ENCODE data around the gene CRIP3. TPM values are rescaled to one million over a fixed set of nuclear protein-coding genes. Genes with fewer than 3 reads are reported as not detected.

Gene CRIP3
- total and polyA plus RNA-seq, 10 of the 15 experiments (the other 5 are each of a cell fraction or from before 2014, with no cell fraction given), result 1.5 to 9.2 (median 2.2) TPM

GRCh38 chr6:43310624-43311023, 2.0 kb upstream of the CRIP3 start:
- ChIA-PET CTCF (no interaction called here), POLR2A (no interaction called here), RAD21 (ENCODE audit: unreplicated experiment) (no interaction called here), SMC1A (ENCODE audit: uncharacterized antibody, unreplicated experiment) (interaction anchor here (4.1 kb wide), 1 partner anchor 12 kb away, joined by 21 read pairs; no protein-coding TSS in a partner anchor)
- TF ChIP-seq BACH1 (IDR thresholded peaks at IDR 0.05; ENCODE audit: borderline replicate concordance) (0 out of 2 replicates have a peak, but pooled peaks have one; percentile 48), JUNB (IDR thresholded peaks at IDR 0.05) (peak; percentile 24; the same call in 1 of the 2 replicates), FOXM1 (IDR thresholded peaks at IDR 0.05; ENCODE audit: low read depth, low read length) (no peak), ATF3 (IDR thresholded peaks at IDR 0.05; ENCODE audit: borderline replicate concordance, extremely low read depth, low read depth, low read length) (no peak), LARP7 (IDR thresholded peaks at IDR 0.05) (no peak), SMAD5 (IDR thresholded peaks at IDR 0.05; ENCODE audit: low read depth) (no peak), NFYA (IDR thresholded peaks at IDR 0.05; ENCODE audit: borderline replicate concordance, low read depth, low read length) (no peak), GATAD2B (conservative IDR thresholded peaks at IDR 0.05; ENCODE audit: low read depth) (no peak), ASH2L (IDR thresholded peaks at IDR 0.05; ENCODE audit: borderline replicate concordance, low read depth) (no peak), SPI1 (IDR thresholded peaks at IDR 0.05; ENCODE audit: borderline replicate concordance, insufficient read depth, low read depth, low read length) (peak; percentile 72), POLR2AphosphoS2 (IDR thresholded peaks at IDR 0.05; ENCODE audit: low read depth, low read length) (no peak)
- TF ChIP-seq, protein P1, sequence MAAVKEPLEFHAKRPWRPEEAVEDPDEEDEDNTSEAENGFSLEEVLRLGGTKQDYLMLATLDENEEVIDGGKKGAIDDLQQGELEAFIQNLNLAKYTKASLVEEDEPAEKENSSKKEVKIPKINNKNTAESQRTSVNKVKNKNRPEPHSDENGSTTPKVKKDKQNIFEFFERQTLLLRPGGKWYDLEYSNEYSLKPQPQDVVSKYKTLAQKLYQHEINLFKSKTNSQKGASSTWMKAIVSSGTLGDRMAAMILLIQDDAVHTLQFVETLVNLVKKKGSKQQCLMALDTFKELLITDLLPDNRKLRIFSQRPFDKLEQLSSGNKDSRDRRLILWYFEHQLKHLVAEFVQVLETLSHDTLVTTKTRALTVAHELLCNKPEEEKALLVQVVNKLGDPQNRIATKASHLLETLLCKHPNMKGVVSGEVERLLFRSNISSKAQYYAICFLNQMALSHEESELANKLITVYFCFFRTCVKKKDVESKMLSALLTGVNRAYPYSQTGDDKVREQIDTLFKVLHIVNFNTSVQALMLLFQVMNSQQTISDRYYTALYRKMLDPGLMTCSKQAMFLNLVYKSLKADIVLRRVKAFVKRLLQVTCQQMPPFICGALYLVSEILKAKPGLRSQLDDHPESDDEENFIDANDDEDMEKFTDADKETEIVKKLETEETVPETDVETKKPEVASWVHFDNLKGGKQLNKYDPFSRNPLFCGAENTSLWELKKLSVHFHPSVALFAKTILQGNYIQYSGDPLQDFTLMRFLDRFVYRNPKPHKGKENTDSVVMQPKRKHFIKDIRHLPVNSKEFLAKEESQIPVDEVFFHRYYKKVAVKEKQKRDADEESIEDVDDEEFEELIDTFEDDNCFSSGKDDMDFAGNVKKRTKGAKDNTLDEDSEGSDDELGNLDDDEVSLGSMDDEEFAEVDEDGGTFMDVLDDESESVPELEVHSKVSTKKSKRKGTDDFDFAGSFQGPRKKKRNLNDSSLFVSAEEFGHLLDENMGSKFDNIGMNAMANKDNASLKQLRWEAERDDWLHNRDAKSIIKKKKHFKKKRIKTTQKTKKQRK (IDR thresholded peaks at IDR 0.05; ENCODE audit: low read depth, low read length), result no peak
- H3K4me1 ChIP-seq (ENCODE audit: control insufficient read depth, insufficient read depth, low read length), result peaks cover 13% of the 10 kb centered on the region
- H3K9me3 ChIP-seq (replicated peaks; ENCODE audit: control insufficient read depth, insufficient read depth, low read length), result no peaks in the 10 kb centered on the region
- no peak for ATAC-seq
- no peaks in the 10 kb centered on the region for H3K36me3 ChIP-seq (ENCODE audit: control insufficient read depth in 2 of 2, insufficient read depth in 2 of 2, low read length in 1 of 2)
- H3K27ac ChIP-seq (ENCODE audit: control insufficient read depth, insufficient read depth), result no peak overlapping the region
- in situ Hi-C loops (cut with MboI) (no loop called here), intact Hi-C loops (cut with micrococcal nuclease; ENCODE audit: unreplicated experiment) (no loop called here)
- no peak overlapping the region for H2AFZ ChIP-seq (ENCODE audit: control insufficient read depth, low read depth, low read length)
- no peaks in the 10 kb centered on the region for H3K79me2 ChIP-seq (ENCODE audit: control insufficient read depth, insufficient read depth, low read length)
- H3K9ac ChIP-seq (ENCODE audit: control insufficient read depth, insufficient read depth, low read length), result no peak overlapping the region
- H3K4me3 ChIP-seq, result no peak overlapping the region
- no peaks in the 10 kb centered on the region for H4K20me1 ChIP-seq (ENCODE audit: control insufficient read depth, insufficient read depth)
- no peak overlapping the region for H3K4me2 ChIP-seq (ENCODE audit: control insufficient read depth, insufficient read depth)
- DNase-seq (ENCODE audit: low read depth, low spot score), result no peak
- no peaks in the 10 kb centered on the region for H3K27me3 ChIP-seq (replicated peaks in 1 of 2; ENCODE audit: control insufficient read depth in 2 of 2, insufficient read depth in 2 of 2, low read length in 1 of 2)
- BruUV-seq (replicated peaks), result no TSS peak
- FAIRE-seq, result no peak
